ENCODE measurements around the gene PBX1.

PBX1 gene

GRCh38 chr1:164671323-164671965 is 112.5 kb downstream of the PBX1 start:
- no peak overlapping the region for H3K4me3 ChIP-seq (replicated peaks; ENCODE audit: low read depth, low read length)
- no peak for TF ChIP-seq CTCF (IDR thresholded peaks at IDR 0.05; ENCODE audit: low read depth, low read length, missing control alignments)
- DNase-seq (ENCODE audit: extremely low read depth, low read depth) = no peak

GRCh38 chr1:164671966-164672571 is 113.1 kb downstream of the PBX1 start:
- no peak for TF ChIP-seq CTCF (IDR thresholded peaks at IDR 0.05; ENCODE audit: low read depth, low read length, missing control alignments)
- no peak for DNase-seq (ENCODE audit: extremely low read depth, low read depth)
- H3K4me3 ChIP-seq (replicated peaks; ENCODE audit: low read depth, low read length) = no peak overlapping the region

GRCh38 chr1:164672588-164672987 is 113.6 kb downstream of the PBX1 start:
- no peak for DNase-seq (ENCODE audit: extremely low read depth, low read depth)
- TF ChIP-seq CTCF (IDR thresholded peaks at IDR 0.05; ENCODE audit: low read depth, low read length, missing control alignments) = no peak
- no peak overlapping the region for H3K4me3 ChIP-seq (replicated peaks; ENCODE audit: low read depth, low read length)

- peak; percentile 69 for TF ChIP-seq CTCF (IDR thresholded peaks at IDR 0.05; ENCODE audit: low read depth, low read length, missing control alignments)
- no peak for DNase-seq (ENCODE audit: extremely low read depth, low read depth)
Measured at GRCh38 chr1:164673584-164674214, 114.7 kb downstream of the PBX1 start.

GRCh38 chr1:164675342-164675904 is 116.4 kb downstream of the PBX1 start:
- TF ChIP-seq CTCF (IDR thresholded peaks at IDR 0.05; ENCODE audit: low read depth, low read length, missing control alignments) = no peak
- no peak for DNase-seq (ENCODE audit: extremely low read depth, low read depth)
- H3K4me3 ChIP-seq (replicated peaks; ENCODE audit: low read depth, low read length) = no peak overlapping the region

More at GRCh38 chr1:164673584-164674214, 114.7 kb downstream of the PBX1 start:
- H3K4me3 ChIP-seq (replicated peaks; ENCODE audit: low read depth, low read length) = no peak overlapping the region

- H3K4me3 ChIP-seq (replicated peaks; ENCODE audit: low read depth, low read length) = no peak overlapping the region
- no peak for DNase-seq (ENCODE audit: extremely low read depth, low read depth)
- TF ChIP-seq CTCF (IDR thresholded peaks at IDR 0.05; ENCODE audit: low read depth, low read length, missing control alignments) = no peak
Measured at GRCh38 chr1:164678136-164678700, 119.2 kb downstream of the PBX1 start.

All from HFF-Myc (cell line).